Spleen (tissue), 11 donors: Measurements from ENCODE around the gene ADORA1. TPM values are rescaled to one million over a fixed set of nuclear protein-coding genes. Genes with fewer than 3 reads are reported as not detected.

Experiments
- DNase-seq: peaks from one replicate; pipeline ENCODE4 v3.0.0-alpha.2; 2020
- H3K27ac ChIP-seq, 8 donors: fragments of 200-600 bp; sonication (generic) in 7 of 8; 1 replicate in 4 of 8; 2 replicates in 4 of 8; pipeline versions ENCODE4 v1.5.0 to v1.8.0; 2016 to 2021; ENCODE audit warnings: inconsistent platforms in 4 of 8, mild to moderate bottlenecking in 4 of 8, moderate library complexity in 1 of 8
- H3K27me3 ChIP-seq, 7 donors: fragments of 200-600 bp; sonication (generic) in 6 of 7; replicated peaks in 1 of 7; 1 replicate in 4 of 7; 2 replicates in 3 of 7; pipeline versions ENCODE4 v1.5.0 to v1.8.0; 2016 to 2021; ENCODE audit warnings: inconsistent platforms in 3 of 7, mild to moderate bottlenecking in 1 of 7
- H3K36me3 ChIP-seq, 6 donors: fragments of 200-600 bp; sonication (generic) in 5 of 6; 1 replicate in 4 of 6; 2 replicates in 2 of 6; pipeline versions ENCODE4 v1.5.0 to v1.8.0; 2016 to 2021; ENCODE audit warnings: inconsistent platforms in 2 of 6
- H3K4me1 ChIP-seq, 6 donors: fragments of 200-600 bp; sonication (generic) in 5 of 6; 1 replicate in 3 of 6; 2 replicates in 3 of 6; pipeline versions ENCODE4 v1.5.0 to v1.8.0; 2016 to 2021; ENCODE audit warnings: inconsistent platforms in 3 of 6
- H3K4me3 ChIP-seq, 8 donors: fragments of 200-600 bp; sonication (generic) in 7 of 8; 1 replicate in 4 of 8; 2 replicates in 4 of 8; pipeline versions ENCODE4 v1.5.0 to v1.8.0; 2016 to 2021; ENCODE audit warnings: inconsistent platforms in 4 of 8, mild to moderate bottlenecking in 4 of 8, moderate library complexity in 2 of 8
- H3K9me3 ChIP-seq, 8 donors: fragments of 200-600 bp; sonication (generic) in 7 of 8; 1 replicate in 4 of 8; 2 replicates in 4 of 8; pipeline versions ENCODE4 v1.5.0 to v1.8.0; 2016 to 2021; ENCODE audit warnings: inconsistent platforms in 4 of 8
- CTCF ChIP-seq, 11 experiments: fragments of 200-600 bp in 7 of 11; fragments of 450-650 bp in 4 of 11; sonication (generic) in 4 of 11; IDR thresholded peaks in 8 of 11; conservative IDR thresholded peaks in 3 of 11; 1 replicate in 7 of 11; 2 replicates in 4 of 11; pipeline versions ENCODE4 v1.4.0 to v1.8.0; 2016 to 2021; ENCODE audit warnings: antibody characterized with exemption in 11 of 11, inconsistent platforms in 4 of 11, mild to moderate bottlenecking in 1 of 11
- POLR2A ChIP-seq, 3 donors: fragments of 450-650 bp; IDR thresholded peaks; one replicate each; pipeline ENCODE4 v1.5.1; 2017; ENCODE audit warnings: antibody characterized with exemption in 3 of 3, mild to moderate bottlenecking in 1 of 3
- POLR2AphosphoS5 ChIP-seq, 3 donors: sonication (generic); formaldehyde crosslinking; IDR thresholded peaks; one replicate each; pipeline ENCODE4 v1.5.1; 2017; ENCODE audit warnings: antibody characterized with exemption in 3 of 3
- WGBS, 5 donors: extraction: QIAGEN DNeasy Blood & Tissue Kit in 3 of 5; methylation state at CpG; one replicate each; pipeline versions ENCODE4 v1.1.5 to v1.1.7; 2013 to 2018; 5-methylcytosine and 5-hydroxymethylcytosine counted together
- intact Hi-C: fragments of 100-400 bp; cut with DNase I; formaldehyde crosslinking; loops from one replicate; pipeline ENCODE4 v1.15.0; 2023; ENCODE audit warnings: low total_unique reads
- polyA plus RNA-seq, 3 donors: library from polyadenylated mRNA; stranded (reverse); fragments of 200-250 nt; gene quantifications; one replicate each; pipeline ENCODE4 v1.2.1, GENCODE V29; 2013
- total RNA-seq, 7 donors: library from RNA; depleted of rRNA in 3 of 7; stranded (reverse); fragments of >200 nt in 3 of 7; fragmentation: NEBNext Ultra II Directional in 4 of 7; extraction: Animal tissue kit (Norgen Biotek cat#: 25700) in 4 of 7; gene quantifications; one replicate each; pipeline versions ENCODE4 v1.1.0 to v1.2.1, GENCODE V29; 2016 to 2021
- donor health status: healthy with polysubstance abuse.
- donor health status: DM: no; HTN: no; CAD: no; lungs with moderate emphysema.
- donor health status: DM: no; HTN: no; CAD: no.
- donor health status: Bipolar disorder and iron deficiency.
- donor health status: healthy.
- donor health status: DM: no; HTN: no; CAD: no.
- donor health status: DM: yes; HTN: yes; CAD: no.

Gene ADORA1
- total and polyA plus RNA-seq, 10 donors, result 0.37 to 13.5 (median 5.3) TPM

GRCh38 chr1:203178083-203178482 lies 50.6 kb downstream of the ADORA1 start:
- H3K9me3 ChIP-seq, result no peaks in the 10 kb centered on the region
- H3K27ac ChIP-seq, result no peak overlapping the region
- WGBS, 5 donors, result 58 to 78% (median 65%) methylated on average over 5 of the region's 5 CpGs
- peaks cover 0 to 11% (median 0%) of the 10 kb centered on the region in 6 donors for H3K36me3 ChIP-seq
- H3K4me1 ChIP-seq, result peaks cover 0 to 56% (median 19%) of the 10 kb centered on the region in 6 donors
- peak; percentile 9 for DNase-seq
- H3K4me3 ChIP-seq, result no peak overlapping the region
- intact Hi-C loops, result no loop called here
- H3K27me3 ChIP-seq, result peaks cover 0 to 47% (median 0%) of the 10 kb centered on the region in 7 donors
- no peak for TF ChIP-seq POLR2A (IDR thresholded peaks at IDR 0.05)

GRCh38 chr1:203178821-203179666 lies 51.5 kb downstream of the ADORA1 start:
- Histone ChIP-seq H3K27me3 (peaks cover 0 to 47% (median 0%) of the 10 kb centered on the region in 7 donors), H3K4me3 (no peak overlapping the region), H3K27ac (no peak overlapping the region), H3K36me3 (peaks cover 0 to 11% (median 0%) of the 10 kb centered on the region in 6 donors), H3K4me1 (peaks cover 0 to 51% (median 19%) of the 10 kb centered on the region in 6 donors), H3K9me3 (no peaks in the 10 kb centered on the region)
- peak; percentile 35 for DNase-seq
- WGBS, 5 donors, result 82 to 89% (median 84%) methylated on average over 12 to 14 of the region's 14 CpGs
- intact Hi-C loops, result no loop called here
- TF ChIP-seq POLR2A (IDR thresholded peaks at IDR 0.05) (no peak), CTCF (IDR thresholded peaks at IDR 0.05 in 8 of 11, conservative IDR thresholded peaks at IDR 0.05 in 3 of 11) (no peak), POLR2AphosphoS5 (IDR thresholded peaks at IDR 0.05) (no peak)

- H3K27me3 ChIP-seq, result peaks cover 0 to 44% (median 0%) of the 10 kb centered on the region in 7 donors
- H3K4me3 ChIP-seq, result no peak overlapping the region
- intact Hi-C loops, result no loop called here
- DNase-seq, result no peak
- peaks cover 0 to 11% (median 0%) of the 10 kb centered on the region in 6 donors for H3K36me3 ChIP-seq
- H3K27ac ChIP-seq, result no peak overlapping the region
- no peaks in the 10 kb centered on the region for H3K9me3 ChIP-seq
- 77 to 95% (median 86%) methylated on average over 10 of the region's 10 CpGs for WGBS, 5 donors
- TF ChIP-seq POLR2A (IDR thresholded peaks at IDR 0.05) (no peak), CTCF (IDR thresholded peaks at IDR 0.05 in 8 of 11, conservative IDR thresholded peaks at IDR 0.05 in 3 of 11) (no peak), POLR2AphosphoS5 (IDR thresholded peaks at IDR 0.05) (no peak)
- H3K4me1 ChIP-seq, result peaks cover 0 to 51% (median 19%) of the 10 kb centered on the region in 6 donors
Measured at GRCh38 chr1:203179667-203180005, 52.1 kb downstream of the ADORA1 start.

- no peak overlapping the region for H3K4me3 ChIP-seq
- H3K4me1 ChIP-seq, result peaks cover 0 to 52% (median 11%) of the 10 kb centered on the region in 6 donors
- peak; percentile 33 for DNase-seq
- no peak for TF ChIP-seq POLR2A (IDR thresholded peaks at IDR 0.05)
- TF ChIP-seq POLR2AphosphoS5 (IDR thresholded peaks at IDR 0.05), result no peak
- no peak for TF ChIP-seq CTCF (IDR thresholded peaks at IDR 0.05 in 8 of 11, conservative IDR thresholded peaks at IDR 0.05 in 3 of 11)
- intact Hi-C loops, result no loop called here
- no peaks in the 10 kb centered on the region for H3K9me3 ChIP-seq
- peaks cover 0 to 42% (median 0%) of the 10 kb centered on the region in 7 donors for H3K27me3 ChIP-seq
- H3K27ac ChIP-seq, result no peak overlapping the region
- 64 to 82% (median 70%) methylated on average over 11 of the region's 11 CpGs for WGBS, 5 donors
- peaks cover 0 to 11% (median 0%) of the 10 kb centered on the region in 6 donors for H3K36me3 ChIP-seq
Measured at GRCh38 chr1:203180611-203181330, 53.2 kb downstream of the ADORA1 start.
